IMR-90 (cell line): Measurements from ENCODE around the gene STAT5B. TPM values are rescaled to one million over a fixed set of nuclear protein-coding genes. Genes with fewer than 3 reads are reported as not detected.

ENCODE experiments used
- ATAC-seq: fragments of 200-7000 bp; cut with Tn5 transposase; 2 replicates; pipeline ENCODE4 v1.9.1; 2020; ENCODE audit warnings: low read depth, mild to moderate bottlenecking, moderate library complexity
- BruUV-seq: library from RNA; stranded (reverse); fragments of 400-500 nt; replicated peaks from 2 replicates; lab custom pipeline; 2021; lab: Mats Ljungman, UMichigan
- CTCF ChIA-PET: fragments of 300-600 bp; formaldehyde crosslinking; extraction: SDS; loops from one replicate; lab custom pipeline; 2021; ENCODE audit warnings: antibody characterized with exemption; lab: Yijun Ruan, JAX
- POLR2A ChIA-PET: fragments of 300-600 bp; sonication (Branson Sonifier 250); formaldehyde crosslinking; loops from one replicate; lab custom pipeline; 2022; ENCODE audit warnings: antibody characterized with exemption; ENCODE audit not compliant: unreplicated experiment; lab: Charles Lee
- DNase-seq: peaks from one replicate; pipeline ENCODE4 v3.0.0; 2013
- H2AFZ ChIP-seq: replicated peaks from 2 replicates; pipeline ENCODE3; 2013; ENCODE audit warnings: low read length, mild to moderate bottlenecking; ENCODE audit not compliant: poor library complexity
- H2AK5ac ChIP-seq: 2 replicates; pipeline ENCODE4 v1.6.1; 2013; ENCODE audit warnings: low read depth, low read length, inconsistent platforms
- H2AK9ac ChIP-seq: replicated peaks from 2 replicates; pipeline ENCODE3; 2013; ENCODE audit warnings: mild to moderate bottlenecking, low read depth, low read length, moderate library complexity; ENCODE audit not compliant: poor library complexity
- H2BK120ac ChIP-seq: 2 replicates; pipeline ENCODE4 v1.6.1; 2013; ENCODE audit warnings: low read depth, low read length, inconsistent platforms
- H2BK15ac ChIP-seq: 3 replicates; pipeline ENCODE4 v1.6.1; 2013; ENCODE audit warnings: low read depth, low read length, inconsistent platforms
- H2BK20ac ChIP-seq: 2 replicates; pipeline ENCODE4 v1.6.1; 2013; ENCODE audit warnings: low read depth, mild to moderate bottlenecking, inconsistent platforms, low read length, moderate library complexity
- H2BK5ac ChIP-seq: 2 replicates; pipeline ENCODE4 v1.6.1; 2013; ENCODE audit warnings: mild to moderate bottlenecking, low read depth, low read length, inconsistent platforms; ENCODE audit not compliant: poor library complexity, severe bottlenecking
- H3K14ac ChIP-seq: replicated peaks from 2 replicates; pipeline ENCODE4 v1.6.1; 2013; ENCODE audit warnings: low read depth, low read length, inconsistent platforms
- H3K18ac ChIP-seq: 2 replicates; pipeline ENCODE4 v1.6.1; 2013; ENCODE audit warnings: low read depth, low read length, control low read depth
- H3K23ac ChIP-seq: 2 replicates; pipeline ENCODE4 v1.6.1; 2013; ENCODE audit warnings: low read depth, low read length, inconsistent platforms
- H3K27ac ChIP-seq: 2 replicates; pipeline ENCODE4 v1.5.1; 2013; ENCODE audit warnings: mild to moderate bottlenecking, control low read depth, low read length; ENCODE audit not compliant: insufficient read depth
- H3K27me3 ChIP-seq: 2 replicates; pipeline ENCODE4 v1.6.1; 2013; ENCODE audit warnings: low read length; ENCODE audit not compliant: control insufficient read depth, insufficient read depth
- H3K36me3 ChIP-seq: 2 replicates; pipeline ENCODE4 v1.6.1; 2013; ENCODE audit warnings: low read length, mixed read lengths; ENCODE audit not compliant: control insufficient read depth, insufficient read depth
- H3K4ac ChIP-seq: 2 replicates; pipeline ENCODE4 v1.6.1; 2013; ENCODE audit warnings: low read depth, low read length, inconsistent platforms
- H3K4me1 ChIP-seq: 2 replicates; pipeline ENCODE4 v1.6.1; 2013; ENCODE audit warnings: low read length, mixed read lengths; ENCODE audit not compliant: control insufficient read depth, insufficient read depth
- H3K4me2 ChIP-seq: 2 replicates; pipeline ENCODE4 v1.6.1; 2013; ENCODE audit warnings: low read depth, mild to moderate bottlenecking, control low read depth, low read length, moderate library complexity
- H3K4me3 ChIP-seq: 2 replicates; pipeline ENCODE4 v1.5.1; 2013; ENCODE audit warnings: low read depth, mild to moderate bottlenecking, control low read depth, low read length, moderate library complexity; ENCODE audit not compliant: insufficient read depth
- H3K56ac ChIP-seq: 2 replicates; pipeline ENCODE4 v1.6.1; 2013; ENCODE audit warnings: low read length, inconsistent platforms; ENCODE audit not compliant: insufficient read depth; ENCODE audit errors: extremely low read depth
- H3K79me1 ChIP-seq, 2 experiments: 2 replicates each; pipeline ENCODE4 v1.6.1; 2013; ENCODE audit warnings: low read length in 2 of 2, inconsistent platforms in 1 of 2, low read depth in 1 of 2
- H3K9ac ChIP-seq: 2 replicates; pipeline ENCODE4 v1.6.1; 2013; ENCODE audit warnings: low read depth, low read length, control low read depth
- H3K9me1 ChIP-seq: 2 replicates; pipeline ENCODE4 v1.6.1; 2013; ENCODE audit warnings: low read length, inconsistent platforms; ENCODE audit not compliant: insufficient read depth
- H3K9me3 ChIP-seq: 2 replicates; pipeline ENCODE4 v1.6.1; 2013; ENCODE audit warnings: low read length; ENCODE audit not compliant: control insufficient read depth, insufficient read depth
- H4K20me1 ChIP-seq: 2 replicates; pipeline ENCODE4 v1.6.1; 2013; ENCODE audit warnings: low read length, inconsistent platforms; ENCODE audit not compliant: insufficient read depth
- H4K5ac ChIP-seq: 2 replicates; pipeline ENCODE4 v1.6.1; 2013; ENCODE audit warnings: mild to moderate bottlenecking, low read depth, low read length, control low read depth
- H4K8ac ChIP-seq, 2 experiments: 2 replicates each; pipeline ENCODE4 v1.6.1; 2013; ENCODE audit warnings: low read depth in 2 of 2, low read length in 2 of 2, control low read depth in 1 of 2, inconsistent platforms in 1 of 2
- H4K91ac ChIP-seq: 2 replicates; pipeline ENCODE4 v1.6.1; 2013; ENCODE audit warnings: low read depth, low read length, inconsistent platforms; ENCODE audit not compliant: insufficient read depth
- BHLHE40 ChIP-seq: fragments of 150-350 bp; IDR thresholded peaks from 2 replicates; pipeline ENCODE4 v1.6.1; 2016; ENCODE audit warnings: mild to moderate bottlenecking, low read depth, low read length
- CEBPB ChIP-seq: IDR thresholded peaks from 2 replicates; pipeline ENCODE4 v1.6.1; 2012; ENCODE audit warnings: low read depth, low read length, improper control_type of control experiment
- CHD1 ChIP-seq: IDR thresholded peaks from 2 replicates; pipeline ENCODE4 v1.6.1; 2012; ENCODE audit warnings: low read depth, low read length, improper control_type of control experiment
- FOS ChIP-seq: fragments of 150-350 bp; IDR thresholded peaks from 2 replicates; pipeline ENCODE4 v1.6.1; 2016; ENCODE audit warnings: low read depth, low read length
- MAFK ChIP-seq: IDR thresholded peaks from 2 replicates; pipeline ENCODE4 v1.6.1; 2012; ENCODE audit warnings: low read depth, low read length, improper control_type of control experiment
- MAZ ChIP-seq: IDR thresholded peaks from 2 replicates; pipeline ENCODE4 v1.6.1; 2012; ENCODE audit warnings: low read depth, mild to moderate bottlenecking, low read length, improper control_type of control experiment, moderate library complexity, borderline replicate concordance
- MXI1 ChIP-seq: IDR thresholded peaks from 2 replicates; pipeline ENCODE4 v1.6.1; 2012; ENCODE audit warnings: low read depth, mild to moderate bottlenecking, low read length, moderate library complexity, borderline replicate concordance
- NFE2L2 ChIP-seq: fragments of 150-350 bp; IDR thresholded peaks from 2 replicates; pipeline ENCODE4 v1.6.1; 2016; ENCODE audit warnings: low read depth, mild to moderate bottlenecking, low read length
- POLR2A ChIP-seq: IDR thresholded peaks from 2 replicates; pipeline ENCODE4 v1.6.1; 2012; ENCODE audit warnings: mild to moderate bottlenecking, low read depth, low read length
- RAD21 ChIP-seq: IDR thresholded peaks from 2 replicates; pipeline ENCODE4 v1.6.1; 2012; ENCODE audit warnings: low read length, improper control_type of control experiment
- RCOR1 ChIP-seq: IDR thresholded peaks from 2 replicates; pipeline ENCODE4 v1.6.1; 2012; ENCODE audit warnings: mild to moderate bottlenecking, low read length, improper control_type of control experiment; ENCODE audit not compliant: insufficient replicate concordance
- RFX5 ChIP-seq: IDR thresholded peaks from 2 replicates; pipeline ENCODE4 v1.8.0; 2012; ENCODE audit warnings: low read depth, mild to moderate bottlenecking, low read length, moderate library complexity
- SMC3 ChIP-seq: fragments of 150-350 bp; IDR thresholded peaks from 2 replicates; pipeline ENCODE4 v1.6.1; 2016; ENCODE audit warnings: low read depth, mild to moderate bottlenecking, antibody characterized with exemption, low read length, moderate library complexity
- WGBS, 2 experiments: methylation state at CpG; one replicate each; pipeline versions ENCODE4 v1.1.5 to v1.1.7; 2013; ENCODE audit warnings: missing lambda C conversion rate in 2 of 2; ENCODE audit not compliant: insufficient read length in 1 of 2; ENCODE audit errors: extremely low coverage in 2 of 2; 5-methylcytosine and 5-hydroxymethylcytosine counted together
- dilution Hi-C: fragments of 300-500 bp; cut with HindIII; formaldehyde crosslinking; loops from one replicate; pipeline ENCODE4 v1.14.3; 2018; ENCODE audit warnings: low sequenced_read_pairs; ENCODE audit not compliant: unreplicated experiment
- in situ Hi-C: fragments of 300-500 bp; cut with MboI; formaldehyde crosslinking; loops from 3 replicates; pipeline ENCODE4 v1.14.3; 2019; ENCODE audit warnings: low sequenced_read_pairs, inconsistent platforms, mixed read lengths
- intact Hi-C: fragments of 100-400 bp; cut with micrococcal nuclease; formaldehyde crosslinking; loops from 2 replicates; pipeline ENCODE4 v1.10.0; 2022
- polyA plus RNA-seq, 3 experiments: library from polyadenylated mRNA; depleted of rRNA; stranded (reverse); fragments of >200 nt; gene quantifications; 2 replicates each; pipeline ENCODE4 v1.2.3, GENCODE V29; 2012; ENCODE audit warnings: low replicate concordance in 1 of 3
- total RNA-seq: library from RNA; depleted of rRNA; stranded (reverse); fragments of >200 nt; gene quantifications from 2 replicates; pipeline ENCODE4 v1.2.3, GENCODE V29; 2012
- TF ChIP-seq, protein P1 (sequence below): fragments of 150-350 bp; IDR thresholded peaks from 2 replicates; pipeline ENCODE4 v1.6.1; 2017; ENCODE audit warnings: mild to moderate bottlenecking, antibody characterized with exemption, low read length, low read depth
- TF ChIP-seq, protein P2 (sequence below): fragments of 150-350 bp; IDR thresholded peaks from 2 replicates; pipeline ENCODE4 v1.6.1; 2016; ENCODE audit warnings: low read depth, mild to moderate bottlenecking, low read length, moderate library complexity, borderline replicate concordance
- TF ChIP-seq, protein P3 (sequence below): conservative IDR thresholded peaks from 2 replicates; pipeline ENCODE4 v1.5.1; 2012; ENCODE audit warnings: mild to moderate bottlenecking, low read depth, low read length, improper control_type of control experiment

The STAT5B gene
- total and polyA plus RNA-seq, 2 of the 4 experiments (the other 2 are of a cell fraction): 24.4 to 29.6 TPM

DNA sequence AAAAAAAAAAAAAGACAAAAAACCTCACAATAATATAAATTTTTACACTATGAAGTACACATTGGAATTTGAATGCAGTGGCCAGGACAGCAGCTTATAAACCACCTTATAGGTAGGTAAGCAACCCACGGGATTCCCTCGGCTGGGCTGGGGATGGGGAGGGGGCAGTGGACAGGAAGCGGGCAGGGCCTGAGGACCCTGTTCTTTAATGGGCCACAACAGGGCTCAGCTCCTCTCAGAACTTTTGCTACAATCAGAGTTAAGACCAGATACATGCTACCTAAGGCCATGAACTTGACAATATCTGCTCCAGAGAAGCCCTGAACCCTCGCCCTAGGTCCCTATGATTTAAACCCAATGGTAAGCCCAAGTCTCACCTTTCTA lies 37.2 kb upstream of the STAT5B start:
- Histone ChIP-seq H3K4me2 (no peak overlapping the region), H2BK20ac (no peak overlapping the region), H2BK5ac (no peak overlapping the region), H3K9me3 (no peaks in the 10 kb centered on the region), H2AK9ac (no peak overlapping the region), H4K5ac (no peak overlapping the region), H4K91ac (no peak overlapping the region), H3K23ac (no peak overlapping the region), H3K18ac (no peak overlapping the region), H4K8ac (no peak overlapping the region), H2BK15ac (no peak overlapping the region), H3K36me3 (peaks cover 47% of the 10 kb centered on the region), H3K4me3 (no peak overlapping the region), H3K9me1 (0 out of 2 replicates have a peak, but pooled peaks cover 4% of the 10 kb centered on the region), H3K14ac (no peak overlapping the region), H2AK5ac (no peak overlapping the region), H3K79me1 (peaks cover 7 to 25% of the 10 kb centered on the region in 2 experiments; a peak in 3 of 4 replicates), H3K27me3 (no peaks in the 10 kb centered on the region), H2AFZ (no peak overlapping the region), H4K20me1 (no peaks in the 10 kb centered on the region), H3K4me1 (peaks cover 11% of the 10 kb centered on the region), H2BK120ac (no peak overlapping the region), H3K27ac (no peak overlapping the region), H3K9ac (no peak overlapping the region), H3K4ac (no peak overlapping the region), H3K56ac (no peak overlapping the region)
- BruUV-seq: no TSS peak
- ATAC-seq (no peak), DNase-seq (no peak)
- no CpG with 5 or more reads among the region's 4 CpGs for WGBS, 2 experiments
- ChIA-PET POLR2A (no interaction called here), CTCF (no interaction called here)
- dilution Hi-C loops: no loop called here
- TF ChIP-seq RAD21 (no peak), CHD1 (no peak), BHLHE40 (no peak), SMC3 (no peak), MAFK (no peak), RFX5 (no peak), FOS (no peak), MAZ (no peak), CEBPB (no peak), RCOR1 (no peak), NFE2L2 (no peak), MXI1 (no peak), POLR2A (no peak)
- TF ChIP-seq, protein P1, sequence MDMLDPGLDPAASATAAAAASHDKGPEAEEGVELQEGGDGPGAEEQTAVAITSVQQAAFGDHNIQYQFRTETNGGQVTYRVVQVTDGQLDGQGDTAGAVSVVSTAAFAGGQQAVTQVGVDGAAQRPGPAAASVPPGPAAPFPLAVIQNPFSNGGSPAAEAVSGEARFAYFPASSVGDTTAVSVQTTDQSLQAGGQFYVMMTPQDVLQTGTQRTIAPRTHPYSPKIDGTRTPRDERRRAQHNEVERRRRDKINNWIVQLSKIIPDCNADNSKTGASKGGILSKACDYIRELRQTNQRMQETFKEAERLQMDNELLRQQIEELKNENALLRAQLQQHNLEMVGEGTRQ: no peak
- TF ChIP-seq, protein P2, sequence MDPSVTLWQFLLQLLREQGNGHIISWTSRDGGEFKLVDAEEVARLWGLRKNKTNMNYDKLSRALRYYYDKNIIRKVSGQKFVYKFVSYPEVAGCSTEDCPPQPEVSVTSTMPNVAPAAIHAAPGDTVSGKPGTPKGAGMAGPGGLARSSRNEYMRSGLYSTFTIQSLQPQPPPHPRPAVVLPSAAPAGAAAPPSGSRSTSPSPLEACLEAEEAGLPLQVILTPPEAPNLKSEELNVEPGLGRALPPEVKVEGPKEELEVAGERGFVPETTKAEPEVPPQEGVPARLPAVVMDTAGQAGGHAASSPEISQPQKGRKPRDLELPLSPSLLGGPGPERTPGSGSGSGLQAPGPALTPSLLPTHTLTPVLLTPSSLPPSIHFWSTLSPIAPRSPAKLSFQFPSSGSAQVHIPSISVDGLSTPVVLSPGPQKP: no peak
- TF ChIP-seq, protein P3, sequence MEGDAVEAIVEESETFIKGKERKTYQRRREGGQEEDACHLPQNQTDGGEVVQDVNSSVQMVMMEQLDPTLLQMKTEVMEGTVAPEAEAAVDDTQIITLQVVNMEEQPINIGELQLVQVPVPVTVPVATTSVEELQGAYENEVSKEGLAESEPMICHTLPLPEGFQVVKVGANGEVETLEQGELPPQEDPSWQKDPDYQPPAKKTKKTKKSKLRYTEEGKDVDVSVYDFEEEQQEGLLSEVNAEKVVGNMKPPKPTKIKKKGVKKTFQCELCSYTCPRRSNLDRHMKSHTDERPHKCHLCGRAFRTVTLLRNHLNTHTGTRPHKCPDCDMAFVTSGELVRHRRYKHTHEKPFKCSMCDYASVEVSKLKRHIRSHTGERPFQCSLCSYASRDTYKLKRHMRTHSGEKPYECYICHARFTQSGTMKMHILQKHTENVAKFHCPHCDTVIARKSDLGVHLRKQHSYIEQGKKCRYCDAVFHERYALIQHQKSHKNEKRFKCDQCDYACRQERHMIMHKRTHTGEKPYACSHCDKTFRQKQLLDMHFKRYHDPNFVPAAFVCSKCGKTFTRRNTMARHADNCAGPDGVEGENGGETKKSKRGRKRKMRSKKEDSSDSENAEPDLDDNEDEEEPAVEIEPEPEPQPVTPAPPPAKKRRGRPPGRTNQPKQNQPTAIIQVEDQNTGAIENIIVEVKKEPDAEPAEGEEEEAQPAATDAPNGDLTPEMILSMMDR: no peak
- in situ Hi-C loops: no loop called here
- intact Hi-C loops: no loop called here
